ENCODE data around the gene NRDC.
A peak's percentile ranks its signal among the peaks of the same experiment; 100 is the strongest.

NRDC gene

DNA sequence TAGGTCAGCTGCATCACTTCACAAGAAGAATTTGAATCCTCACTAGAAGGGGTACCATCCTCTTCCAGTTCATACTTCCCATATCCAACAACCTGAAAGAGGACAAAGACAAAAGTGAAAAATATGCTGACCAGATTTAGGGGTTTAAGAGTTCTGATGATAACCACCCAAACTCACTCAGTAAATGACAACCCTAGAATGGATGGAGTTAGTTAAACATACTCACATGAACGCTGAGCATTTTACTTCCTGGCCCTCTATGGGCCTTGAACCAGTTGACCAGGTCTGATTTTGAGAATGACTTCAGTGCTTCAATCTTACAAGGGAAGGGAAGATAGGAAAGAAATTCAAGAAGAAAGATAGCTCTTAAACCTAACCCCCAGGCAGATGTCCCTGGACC lies 89.2 kb downstream of the NRDC start:
- in situ Hi-C loops (cut with MboI; ENCODE audit: low pct_unique_long_range_greater_than_20kb, low sequenced_read_pairs, unreplicated experiment): no loop called here
- TF ChIP-seq, protein P1, sequence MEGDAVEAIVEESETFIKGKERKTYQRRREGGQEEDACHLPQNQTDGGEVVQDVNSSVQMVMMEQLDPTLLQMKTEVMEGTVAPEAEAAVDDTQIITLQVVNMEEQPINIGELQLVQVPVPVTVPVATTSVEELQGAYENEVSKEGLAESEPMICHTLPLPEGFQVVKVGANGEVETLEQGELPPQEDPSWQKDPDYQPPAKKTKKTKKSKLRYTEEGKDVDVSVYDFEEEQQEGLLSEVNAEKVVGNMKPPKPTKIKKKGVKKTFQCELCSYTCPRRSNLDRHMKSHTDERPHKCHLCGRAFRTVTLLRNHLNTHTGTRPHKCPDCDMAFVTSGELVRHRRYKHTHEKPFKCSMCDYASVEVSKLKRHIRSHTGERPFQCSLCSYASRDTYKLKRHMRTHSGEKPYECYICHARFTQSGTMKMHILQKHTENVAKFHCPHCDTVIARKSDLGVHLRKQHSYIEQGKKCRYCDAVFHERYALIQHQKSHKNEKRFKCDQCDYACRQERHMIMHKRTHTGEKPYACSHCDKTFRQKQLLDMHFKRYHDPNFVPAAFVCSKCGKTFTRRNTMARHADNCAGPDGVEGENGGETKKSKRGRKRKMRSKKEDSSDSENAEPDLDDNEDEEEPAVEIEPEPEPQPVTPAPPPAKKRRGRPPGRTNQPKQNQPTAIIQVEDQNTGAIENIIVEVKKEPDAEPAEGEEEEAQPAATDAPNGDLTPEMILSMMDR (IDR thresholded peaks at IDR 0.05; ENCODE audit: extremely low read depth, insufficient read depth, missing control alignments): no peak
- no peak for DNase-seq (ENCODE audit: low spot score)

DNA sequence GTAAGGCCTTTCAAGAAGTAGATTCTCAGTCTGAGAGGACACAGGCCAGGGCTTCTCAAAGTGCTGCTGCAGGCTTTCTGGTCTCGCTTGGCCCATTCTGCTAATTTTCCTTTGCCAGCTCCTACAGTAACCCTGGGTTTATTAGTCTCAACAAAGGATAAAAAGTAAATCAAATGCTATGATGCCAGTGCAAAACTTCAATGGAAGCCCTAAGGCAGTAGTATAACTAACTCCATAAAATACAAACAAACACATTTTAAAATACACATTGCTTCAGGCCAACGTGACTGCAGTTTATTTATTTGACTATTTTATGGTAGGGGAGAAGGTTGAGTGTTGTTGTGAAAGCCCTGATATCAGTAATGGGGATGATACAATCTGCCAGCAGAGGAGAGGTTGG lies 89.6 kb downstream of the NRDC start:
- no peak for DNase-seq (ENCODE audit: low spot score)
- in situ Hi-C loops (cut with MboI; ENCODE audit: low pct_unique_long_range_greater_than_20kb, low sequenced_read_pairs, unreplicated experiment): no loop called here
- TF ChIP-seq, protein P1 (IDR thresholded peaks at IDR 0.05; ENCODE audit: extremely low read depth, insufficient read depth, missing control alignments): no peak

DNA sequence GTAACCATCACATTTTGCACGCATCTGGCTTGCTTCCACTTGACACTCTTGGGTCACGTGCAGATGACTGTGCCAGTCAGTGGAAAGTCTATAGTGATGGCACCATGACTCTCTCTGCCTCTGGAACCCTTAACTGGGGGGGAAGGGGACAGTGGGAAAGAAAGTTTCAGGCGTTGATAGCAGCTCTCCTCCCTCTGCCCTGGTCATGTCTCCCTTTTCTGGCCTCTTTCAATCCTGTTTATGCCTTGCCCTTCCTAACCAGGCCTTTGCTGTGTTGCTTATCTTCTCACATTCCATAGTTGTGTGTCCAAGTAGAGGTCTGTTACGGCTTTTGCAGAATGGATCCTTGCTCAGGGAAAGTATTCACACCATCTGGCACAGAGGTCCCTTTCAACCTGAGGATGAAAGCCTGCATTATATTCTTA lies 93.5 kb downstream of the NRDC start:
- TF ChIP-seq, protein P1 (IDR thresholded peaks at IDR 0.05; ENCODE audit: extremely low read depth, insufficient read depth, missing control alignments): no peak
- no peak for DNase-seq (ENCODE audit: low spot score)
- in situ Hi-C loops (cut with MboI; ENCODE audit: low pct_unique_long_range_greater_than_20kb, low sequenced_read_pairs, unreplicated experiment): no loop called here

DNA sequence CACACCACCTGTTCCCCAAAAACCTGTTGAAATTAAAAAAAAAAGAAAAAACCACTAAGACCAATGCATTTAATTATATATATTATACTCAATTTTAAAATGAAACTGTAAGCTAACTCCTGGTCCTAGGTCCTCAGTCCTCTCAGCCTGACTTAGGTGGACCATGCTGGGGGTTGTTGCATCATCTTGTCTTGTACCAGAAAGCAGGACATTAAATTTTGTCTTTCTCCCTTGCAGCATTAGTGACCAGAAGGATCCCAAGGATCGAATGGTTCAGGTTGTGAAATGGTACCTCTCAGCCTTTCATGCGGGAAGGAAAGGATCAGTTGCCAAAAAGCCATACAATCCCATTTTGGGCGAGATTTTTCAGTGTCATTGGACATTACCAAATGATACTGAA lies 97.6 kb downstream of the NRDC start:
- TF ChIP-seq, protein P1 (IDR thresholded peaks at IDR 0.05; ENCODE audit: extremely low read depth, insufficient read depth, missing control alignments): no peak
- no peak for DNase-seq (ENCODE audit: low spot score)
- in situ Hi-C loops (cut with MboI; ENCODE audit: low pct_unique_long_range_greater_than_20kb, low sequenced_read_pairs, unreplicated experiment): no loop called here

DNA sequence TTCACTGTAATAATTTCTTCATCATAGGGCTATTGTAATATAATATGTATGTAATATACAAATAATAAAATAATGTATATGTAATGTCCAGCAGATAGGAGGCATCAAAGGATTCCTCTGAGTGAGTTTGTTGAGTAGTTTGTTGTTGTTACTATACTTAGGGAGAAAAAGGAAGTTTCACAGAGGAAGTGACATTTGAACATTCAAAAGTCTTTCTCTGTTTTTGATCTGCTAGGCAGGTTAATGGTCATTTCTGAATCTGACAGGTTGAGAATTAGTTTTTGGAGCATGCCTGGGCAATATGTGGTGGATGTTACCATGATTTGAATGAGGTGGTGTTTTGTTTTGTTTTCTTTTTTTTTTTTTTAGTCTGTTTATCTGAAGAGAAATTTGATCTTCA lies 102.1 kb downstream of the NRDC start:
- TF ChIP-seq, protein P1 (IDR thresholded peaks at IDR 0.05; ENCODE audit: extremely low read depth, insufficient read depth, missing control alignments): no peak
- in situ Hi-C loops (cut with MboI; ENCODE audit: low pct_unique_long_range_greater_than_20kb, low sequenced_read_pairs, unreplicated experiment): no loop called here
- DNase-seq (ENCODE audit: low spot score): peak; percentile 27

DNA sequence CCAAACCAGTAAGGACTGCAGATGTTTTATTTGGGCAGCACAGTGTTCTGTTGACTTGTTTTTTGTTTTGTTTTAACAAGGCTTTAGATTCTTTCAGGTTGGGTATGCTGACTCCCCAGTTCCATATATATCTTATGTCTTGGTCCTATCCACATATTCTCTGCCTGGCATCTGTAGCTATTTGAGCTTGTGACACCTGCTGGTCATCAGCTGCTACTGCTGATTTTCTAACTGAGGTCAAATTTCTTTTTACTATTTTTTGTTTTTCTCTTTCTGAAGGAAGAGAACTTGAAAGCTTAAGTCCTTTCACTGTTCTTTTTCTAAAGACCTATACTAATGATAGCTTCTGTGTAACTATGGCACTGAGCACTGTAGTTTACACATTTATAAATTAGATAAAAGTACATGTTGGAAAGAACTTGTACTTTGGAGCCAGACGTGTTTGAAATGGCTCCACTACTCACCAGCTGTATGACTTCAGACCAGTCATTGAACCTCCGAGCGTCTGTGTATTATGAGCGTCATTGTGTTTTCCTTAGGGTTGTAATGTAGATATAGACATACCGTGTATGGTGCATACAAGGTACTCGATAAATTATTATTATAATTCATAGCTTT lies 109.4 kb downstream of the NRDC start:
- in situ Hi-C loops (cut with MboI; ENCODE audit: low pct_unique_long_range_greater_than_20kb, low sequenced_read_pairs, unreplicated experiment): no loop called here
- TF ChIP-seq, protein P1 (IDR thresholded peaks at IDR 0.05; ENCODE audit: extremely low read depth, insufficient read depth, missing control alignments): peak; percentile 53
- peak; percentile 45 for DNase-seq (ENCODE audit: low spot score)
